Activated T-cell treated with anti-CD3 and anti-CD28 coated beads for 4 hours (primary cell): ENCODE results near the gene TPT1.

Experiments
- DNase-seq: peaks from one replicate; pipeline ENCODE4 v3.0.0-alpha.2; 2020

Gene TPT1

DNA sequence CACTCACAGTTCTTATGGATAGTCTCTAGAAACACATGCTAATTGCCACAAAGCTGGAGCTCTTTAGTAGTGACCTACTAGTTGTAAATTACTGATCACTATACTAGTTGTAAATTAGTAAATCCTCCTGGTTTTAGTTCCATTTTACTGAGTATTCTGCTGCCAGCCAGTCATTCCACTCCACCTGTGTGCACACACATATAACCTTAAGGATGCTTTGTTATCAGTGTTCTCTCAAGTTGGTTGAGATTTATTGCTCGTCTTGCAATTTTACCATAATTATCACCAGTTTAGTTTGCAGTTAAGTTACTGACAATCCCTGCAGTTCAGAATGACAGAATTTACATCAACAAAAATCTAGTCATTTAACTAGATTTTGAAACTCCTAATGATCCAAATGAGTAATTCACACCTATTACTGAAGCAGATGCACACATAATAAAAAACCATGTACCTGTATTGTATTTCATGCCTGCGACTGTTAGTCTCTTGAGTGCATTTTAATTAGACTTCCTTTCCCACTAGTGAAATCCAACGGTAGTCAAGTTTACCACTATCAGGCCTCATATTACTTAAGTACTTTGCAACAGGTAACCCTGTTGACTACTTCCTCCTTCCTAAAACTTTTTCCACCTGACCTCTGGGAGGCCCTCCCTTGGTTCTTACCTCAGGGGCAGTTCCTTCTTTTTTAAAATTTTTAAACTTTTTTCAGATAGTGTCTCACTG, 7.6 kb downstream of the TPT1 start:
- DNase-seq, result no peak

DNA sequence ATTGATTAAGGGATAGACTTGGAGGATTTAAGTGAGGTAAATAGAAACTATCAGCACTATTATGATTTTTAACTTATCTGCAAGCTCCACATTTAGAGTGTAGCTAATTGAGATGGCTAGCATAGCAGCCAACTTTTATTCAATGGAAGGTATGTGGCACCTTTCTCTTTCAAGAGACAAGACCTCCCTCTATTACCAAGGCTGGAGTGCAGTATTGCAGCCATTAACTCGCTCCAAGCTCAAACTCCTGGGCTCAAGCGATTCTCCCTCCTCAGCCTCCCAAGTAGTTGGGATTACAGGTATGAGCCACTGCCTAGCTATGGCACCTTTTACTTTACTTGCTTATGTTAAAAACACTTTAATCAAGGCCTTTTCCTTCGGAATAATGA, 8.2 kb downstream of the TPT1 start:
- DNase-seq, result no peak

DNA sequence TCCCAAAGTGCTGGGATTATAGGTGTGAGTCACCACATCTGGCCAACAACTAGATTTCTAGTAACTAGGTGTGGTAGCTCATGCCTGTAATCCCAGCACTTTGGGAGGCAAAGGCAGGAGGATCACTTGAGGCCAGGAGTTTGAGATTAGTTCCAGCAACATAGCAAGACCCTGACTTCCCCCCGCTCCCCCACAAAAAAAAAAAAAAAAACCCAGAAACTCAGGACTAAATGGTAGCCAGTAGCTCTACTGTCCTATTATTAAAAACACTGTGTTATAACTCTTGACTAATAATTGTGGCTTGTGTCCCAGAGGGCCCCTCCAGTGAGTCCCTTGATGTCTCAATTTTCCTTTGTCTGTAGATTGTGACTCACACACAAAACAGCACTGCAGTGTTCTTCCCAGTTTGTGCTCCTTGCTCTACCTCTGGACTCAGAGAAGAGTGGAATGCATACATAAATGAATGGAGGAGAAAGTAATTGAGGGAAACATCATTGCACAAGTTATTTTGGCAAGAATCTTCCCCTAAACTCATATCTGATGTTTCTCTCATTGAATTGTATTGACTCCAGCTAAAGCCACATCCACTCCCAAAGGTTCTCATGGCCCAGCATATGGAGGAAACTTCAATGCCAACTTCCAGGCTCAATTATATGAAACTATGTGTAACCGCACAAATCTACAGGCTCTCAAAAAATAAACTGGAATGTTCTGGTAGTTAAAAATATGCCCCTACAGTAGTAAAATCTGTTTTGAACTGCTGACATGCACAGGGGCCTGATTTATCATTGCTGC, 8.8 kb downstream of the TPT1 start:
- DNase-seq, result no peak

DNA sequence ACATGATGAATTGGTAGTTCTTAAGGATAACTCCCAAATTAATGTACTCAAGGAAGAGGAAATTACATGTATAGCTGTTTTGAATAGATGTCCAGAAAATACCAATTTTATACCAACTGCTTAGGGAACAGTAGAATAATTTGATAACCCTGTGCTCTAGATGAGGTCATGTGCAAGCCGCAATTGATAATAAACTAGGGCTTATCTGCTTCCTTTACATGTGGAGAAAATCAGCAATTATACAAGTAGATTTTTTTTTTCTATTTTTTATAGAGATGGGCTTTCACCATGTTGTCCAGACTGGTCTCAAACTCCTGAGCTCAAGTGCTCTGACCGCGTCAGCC, 9.3 kb downstream of the TPT1 start:
- DNase-seq, result no peak

DNA sequence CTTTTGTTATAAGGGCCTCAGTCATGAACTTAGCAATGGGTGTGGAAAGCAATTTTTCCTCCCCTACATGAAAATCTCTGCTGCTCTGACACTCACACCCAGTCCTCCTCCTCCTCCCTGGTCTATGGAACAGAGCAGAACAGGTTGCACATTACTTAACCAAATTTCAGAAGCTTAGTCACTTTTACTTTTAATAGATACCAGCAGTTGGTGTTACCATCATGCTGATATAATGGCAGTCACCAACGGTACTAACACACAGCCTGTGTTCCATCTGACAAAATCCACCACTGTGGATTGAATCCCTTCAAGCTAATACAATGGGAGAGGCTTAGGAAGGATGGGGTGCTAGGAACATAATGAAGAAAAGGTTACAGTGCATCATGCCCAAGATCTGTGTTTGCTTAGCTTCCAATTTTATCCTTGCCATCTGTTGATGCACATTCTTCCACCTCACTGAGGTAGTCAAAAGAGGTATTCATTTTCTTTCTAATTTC, 9.8 kb downstream of the TPT1 start:
- no peak for DNase-seq

DNA sequence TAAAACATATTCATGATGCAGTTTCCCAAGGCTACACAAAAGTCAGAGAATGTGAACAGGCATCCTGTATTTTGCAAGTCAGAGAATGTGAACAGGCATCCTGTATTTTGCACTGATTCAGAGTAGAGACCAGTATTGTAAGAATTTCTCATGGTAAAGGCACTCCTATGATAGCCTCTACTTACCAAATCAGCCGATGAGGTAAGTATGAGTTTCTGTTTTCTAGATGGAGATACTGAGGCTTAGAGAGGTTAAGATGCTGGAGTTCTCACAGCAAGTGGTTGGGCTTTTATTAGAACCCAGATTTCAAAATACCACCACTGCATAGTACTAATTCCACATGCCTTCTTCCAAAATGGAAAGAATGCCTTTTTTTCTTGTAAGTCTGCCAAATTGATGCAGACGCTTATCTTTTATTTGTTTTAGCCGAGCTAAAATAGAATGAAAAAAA, 12.3 kb downstream of the TPT1 start:
- no peak for DNase-seq

DNA sequence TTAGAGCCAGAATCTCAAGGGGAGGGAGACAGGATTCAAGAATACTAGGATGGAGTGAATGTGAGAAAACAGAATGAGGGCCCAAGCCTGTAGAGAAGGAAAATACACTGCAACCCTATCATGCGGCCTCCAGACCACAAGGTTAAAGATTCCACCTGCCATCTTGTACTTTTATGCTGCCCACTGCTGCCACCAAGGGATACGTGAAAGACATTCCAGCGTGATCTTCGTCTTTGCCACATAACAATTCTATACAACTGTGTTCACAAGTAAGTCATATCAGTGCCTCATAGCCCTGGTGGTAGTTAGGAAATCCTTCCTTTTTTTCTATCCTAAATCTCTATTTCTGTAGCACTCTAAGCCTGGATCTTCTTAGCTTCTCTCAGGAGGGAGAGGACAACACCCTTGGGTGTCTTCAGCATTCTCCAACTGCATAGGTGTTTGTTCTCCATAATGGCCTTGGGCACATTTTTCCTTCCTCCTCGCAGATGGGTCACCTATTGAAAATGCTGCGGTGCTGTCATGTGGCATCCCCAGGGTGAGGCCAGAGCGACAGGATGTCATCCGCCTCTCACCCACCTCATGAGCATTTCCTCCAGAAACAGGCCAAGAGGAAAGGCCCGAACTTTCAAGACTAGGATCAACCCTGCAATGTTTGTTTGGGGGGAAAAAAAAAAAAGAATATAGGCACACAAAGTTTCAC, 13.6 kb downstream of the TPT1 start:
- DNase-seq, result no peak

DNA sequence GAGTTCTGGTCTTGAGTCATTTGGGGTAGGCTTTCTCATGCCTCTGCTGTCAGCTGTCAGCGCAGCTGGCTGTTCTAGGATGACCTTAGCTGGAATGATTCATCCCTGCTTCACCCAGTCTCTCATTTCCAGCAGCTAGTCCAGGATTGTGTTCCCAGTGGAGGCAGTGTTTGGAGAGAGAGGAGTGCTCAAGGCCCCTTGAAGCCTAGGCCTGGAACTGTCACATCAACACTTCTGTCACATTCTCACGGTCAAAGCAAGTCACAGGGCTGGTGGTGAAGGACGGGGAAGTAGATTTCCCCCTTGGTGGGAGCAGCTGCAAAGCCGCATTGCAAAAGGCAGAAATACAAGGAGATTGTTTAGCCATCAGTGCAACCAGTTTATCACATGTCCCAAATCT, 15.2 kb downstream of the TPT1 start:
- no peak for DNase-seq

DNA sequence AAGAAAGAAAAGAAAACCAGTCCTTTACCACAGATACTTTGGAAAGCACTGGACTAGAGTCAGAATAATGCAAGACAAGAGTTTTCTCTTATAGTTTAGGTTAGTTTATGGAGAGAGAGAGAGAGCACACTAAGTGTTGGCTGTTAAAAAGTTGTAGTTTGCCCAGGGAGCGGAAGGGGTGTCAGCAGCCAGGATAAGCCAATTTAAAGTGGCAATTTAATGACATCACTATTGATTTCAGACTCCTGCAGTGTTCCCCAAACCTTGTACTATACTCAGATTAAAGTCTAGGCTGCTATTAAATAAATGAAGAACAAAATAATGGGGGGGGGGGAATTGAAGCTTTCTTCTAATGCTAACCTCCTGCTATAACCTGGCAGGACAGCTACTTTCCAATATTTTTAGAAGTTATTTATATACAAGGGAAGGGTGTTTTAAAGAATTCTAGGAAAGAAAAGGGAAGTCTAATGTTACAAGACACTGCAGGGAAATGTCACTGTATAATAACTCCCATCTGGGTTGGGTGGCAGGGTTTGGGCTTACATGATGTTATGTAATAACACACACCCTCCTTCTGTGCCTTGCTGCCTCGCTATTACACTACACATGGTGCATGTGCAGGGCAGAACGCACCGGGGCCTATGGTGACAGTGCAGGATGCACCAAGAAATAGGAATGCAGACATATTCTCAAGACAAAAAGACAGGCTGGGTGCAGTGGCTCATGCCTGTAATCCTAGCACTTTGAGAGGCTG, 19.9 kb downstream of the TPT1 start:
- DNase-seq, result no peak

DNA sequence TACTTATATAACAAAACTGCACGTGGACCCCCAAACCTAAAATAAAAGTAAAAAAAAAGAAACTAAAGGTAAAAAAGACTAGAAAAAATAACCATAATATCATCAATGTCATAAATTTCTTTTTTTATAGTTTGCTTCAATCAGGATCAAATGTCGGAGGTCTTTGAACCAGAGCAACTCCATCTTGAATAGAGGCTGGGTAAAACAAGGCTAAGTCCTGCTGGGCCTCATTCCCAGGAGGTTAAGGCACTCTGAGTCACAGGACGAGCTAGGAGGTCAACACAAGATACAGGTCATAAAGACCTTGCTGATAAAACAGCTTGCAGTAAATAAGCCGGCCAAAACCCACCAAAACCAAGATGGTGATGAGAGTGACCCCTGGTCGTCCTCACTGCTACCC, 24.0 kb downstream of the TPT1 start:
- DNase-seq, result no peak

DNA sequence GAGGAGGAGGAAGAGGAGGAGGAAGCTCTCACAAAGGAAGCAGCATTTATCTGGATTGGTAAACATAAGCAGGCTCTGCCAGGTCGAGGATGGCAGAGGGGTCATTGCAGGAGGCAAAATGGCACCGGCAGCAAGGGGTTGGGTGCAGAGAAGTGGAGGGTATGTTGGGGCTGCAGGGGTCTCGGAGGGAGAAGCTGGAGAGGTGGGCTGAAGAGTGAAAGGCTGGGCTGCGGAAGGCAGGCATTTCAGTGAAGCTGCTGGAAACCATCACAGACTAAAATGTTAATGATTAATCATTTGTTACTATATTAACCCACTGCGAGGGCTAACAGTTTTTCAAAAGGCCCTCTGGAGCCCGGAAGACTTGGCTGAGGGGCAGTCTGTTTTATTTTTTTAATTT, 24.6 kb downstream of the TPT1 start:
- no peak for DNase-seq

DNA sequence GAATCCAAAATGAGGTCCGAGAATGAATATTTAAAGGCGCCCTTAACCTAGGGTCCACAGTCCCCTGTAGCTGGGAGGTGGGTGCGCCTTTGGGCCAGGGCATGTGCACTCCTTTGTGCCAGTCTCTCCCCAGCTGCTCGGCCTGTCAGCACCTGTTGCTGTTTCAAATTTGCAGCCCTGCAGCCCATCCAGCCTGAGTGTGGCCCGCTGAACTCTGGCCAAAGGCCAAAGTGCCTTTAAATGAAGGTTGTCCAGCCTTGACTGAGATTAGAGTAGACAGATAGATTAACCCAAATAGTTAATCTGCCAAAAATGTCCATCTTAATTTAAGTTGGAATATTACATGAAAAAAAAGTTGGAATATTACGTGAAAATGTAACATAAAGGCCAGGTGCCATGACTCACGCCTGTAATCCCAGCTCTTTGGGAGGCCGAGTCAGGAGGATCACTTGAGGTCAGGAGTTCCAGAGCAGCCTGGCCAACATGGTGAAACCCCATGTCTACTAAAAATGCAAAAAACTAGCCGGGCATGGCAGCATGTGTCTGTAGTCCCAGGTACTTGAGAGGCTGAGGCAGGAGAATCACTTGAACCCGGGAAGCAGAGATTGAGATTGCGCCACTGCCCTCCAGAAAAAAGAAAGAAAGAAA, 25.3 kb downstream of the TPT1 start:
- DNase-seq, result no peak

DNA sequence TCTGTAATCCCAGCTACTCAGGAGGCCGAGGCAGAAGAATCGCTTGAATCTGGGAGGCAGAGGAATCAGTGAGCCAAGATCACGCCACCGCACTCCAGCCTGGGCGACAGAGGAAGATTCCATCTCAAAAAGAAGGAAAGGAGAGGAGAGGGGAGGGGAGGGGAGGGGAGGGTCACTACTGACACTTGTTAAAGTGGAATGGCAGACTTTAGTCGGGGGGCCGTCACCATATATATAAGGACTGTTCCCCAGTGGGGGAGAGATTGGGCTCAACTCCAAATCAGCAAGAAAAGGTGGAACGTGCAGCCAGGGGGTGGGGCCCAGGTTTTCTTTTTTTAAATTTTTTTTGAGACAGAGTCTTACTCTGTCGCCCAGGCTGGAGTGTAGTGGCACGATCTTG, 26.2 kb downstream of the TPT1 start:
- DNase-seq, result no peak

DNA sequence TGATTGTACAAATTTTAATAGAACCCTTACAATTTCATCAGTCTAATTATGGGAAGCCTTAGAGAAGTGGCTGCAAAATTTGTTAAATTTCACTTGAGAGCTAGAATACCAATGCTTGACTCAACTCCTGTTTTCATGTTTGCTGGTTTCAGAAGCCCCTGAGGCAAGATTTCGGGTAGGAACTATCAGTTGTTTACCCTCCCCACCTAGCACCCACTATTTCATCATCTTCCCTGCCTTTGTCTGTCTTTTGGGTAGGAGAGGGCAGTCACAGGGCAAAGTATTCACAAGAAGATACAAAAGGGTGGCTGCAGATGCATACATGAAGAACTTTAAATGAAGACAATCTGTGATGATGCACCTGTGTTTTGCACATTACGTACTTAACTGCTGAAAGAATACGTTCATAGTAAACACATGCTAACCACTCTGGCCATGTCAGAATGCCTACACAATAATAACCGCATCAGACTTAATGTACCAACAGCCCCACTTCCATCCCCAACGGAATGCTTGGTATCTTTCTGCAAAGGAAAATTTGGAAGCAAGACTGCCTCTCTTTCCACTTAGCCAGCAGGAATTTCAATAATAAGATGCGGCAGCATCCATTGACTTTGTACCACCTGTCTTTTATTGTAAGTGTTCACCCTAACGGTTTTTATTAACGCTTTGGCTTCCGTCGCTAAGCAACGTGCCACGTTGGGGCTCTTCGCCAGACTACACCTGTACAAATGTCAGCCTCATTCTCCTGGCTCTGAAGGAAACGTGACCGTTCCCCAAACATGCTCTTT, 30.4 kb downstream of the TPT1 start:
- no peak for DNase-seq

DNA sequence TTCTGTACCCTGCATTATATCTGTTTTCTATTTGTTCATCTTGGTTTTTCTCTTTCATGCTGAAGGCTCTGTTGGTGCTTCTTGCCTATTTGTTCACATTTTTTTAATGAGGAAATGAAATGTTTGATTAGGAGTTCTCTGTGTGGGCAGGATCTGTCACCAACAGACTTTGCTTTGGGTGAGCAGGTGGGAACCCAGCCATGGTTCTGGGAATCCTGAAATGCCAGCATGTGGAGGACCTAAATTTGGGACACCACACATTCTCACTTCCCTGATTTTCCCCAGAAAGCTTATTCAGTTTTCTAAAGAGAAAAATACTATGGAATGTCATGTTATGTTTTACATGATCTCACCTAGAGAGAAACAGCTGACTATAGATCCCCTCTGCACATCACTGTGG, 34.0 kb downstream of the TPT1 start:
- no peak for DNase-seq

DNA sequence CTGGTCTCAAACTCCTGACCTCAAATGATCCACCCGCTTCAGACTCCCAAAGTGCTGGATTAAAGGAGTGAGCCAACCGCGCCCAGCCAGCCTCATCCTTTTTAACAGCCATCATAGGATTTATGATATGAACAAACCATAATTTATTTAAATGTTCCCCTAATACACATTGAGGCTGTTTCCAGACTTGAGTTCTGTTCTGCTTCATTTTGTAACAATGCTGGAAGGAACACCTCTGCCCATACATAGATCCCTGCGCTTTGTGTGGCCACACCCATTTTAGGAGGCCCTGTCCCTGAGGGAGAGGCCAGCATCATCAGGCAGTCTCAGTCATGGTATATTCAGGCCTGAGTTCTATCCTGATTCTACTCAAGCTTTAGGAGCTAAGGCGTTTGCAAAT, 35.9 kb downstream of the TPT1 start:
- no peak for DNase-seq

DNA sequence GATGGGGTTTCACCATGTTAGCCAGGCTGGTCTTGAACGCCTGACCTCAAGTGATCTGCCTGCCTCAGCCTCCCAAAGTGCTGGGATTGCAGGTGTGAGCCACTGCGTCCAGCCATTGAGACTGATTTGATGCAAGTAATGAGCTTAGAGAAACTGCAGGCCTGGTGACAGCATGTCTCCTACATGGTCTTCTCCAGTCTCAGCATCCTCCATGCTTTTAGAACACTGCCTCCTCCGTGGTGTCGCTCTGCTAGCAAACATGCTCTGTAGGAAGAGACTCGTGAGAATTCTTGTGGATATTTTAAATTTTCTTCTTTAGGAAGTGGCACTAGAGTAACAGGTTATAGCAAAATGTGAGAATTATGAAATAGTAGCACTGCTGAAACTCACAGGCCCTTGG, 37.1 kb downstream of the TPT1 start:
- DNase-seq, result no peak

DNA sequence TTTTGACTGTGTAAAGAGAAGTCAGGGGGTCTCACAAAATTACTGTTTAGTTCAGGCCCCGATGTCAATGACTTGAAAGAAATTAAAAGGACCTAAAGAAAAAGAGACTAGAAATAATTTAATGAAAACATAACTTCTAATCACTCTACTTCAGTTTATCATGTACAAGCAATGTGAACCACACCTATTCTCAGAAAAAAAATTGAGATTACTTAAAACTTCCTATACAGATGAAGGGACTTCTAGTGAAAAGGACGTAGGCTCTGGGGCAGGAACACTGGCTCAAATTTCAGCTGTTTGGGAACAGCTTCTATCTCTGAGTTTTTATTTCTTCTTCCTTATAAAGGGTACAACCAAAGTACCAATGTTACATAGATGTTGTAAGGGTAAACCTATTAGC, 38.0 kb downstream of the TPT1 start:
- no peak for DNase-seq

DNA sequence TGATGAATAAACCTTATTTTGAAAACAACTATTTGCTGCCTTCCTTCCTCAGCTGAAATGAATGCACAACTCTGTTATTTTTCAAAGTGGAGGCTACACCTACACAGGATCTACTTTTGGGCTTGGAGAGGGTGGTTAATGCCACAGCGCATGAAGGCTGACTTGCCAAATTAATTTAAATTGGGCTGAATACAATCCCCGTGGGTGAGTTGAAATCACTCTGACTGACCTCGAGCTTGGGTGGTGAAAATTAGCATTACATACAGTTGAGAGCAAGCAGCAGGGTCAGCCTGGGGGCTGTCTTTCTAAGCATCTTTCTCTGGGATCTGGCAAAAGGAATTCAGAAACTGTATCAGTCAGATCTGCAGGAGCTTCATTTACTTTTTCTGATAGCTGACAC, 38.5 kb downstream of the TPT1 start:
- DNase-seq, result no peak

DNA sequence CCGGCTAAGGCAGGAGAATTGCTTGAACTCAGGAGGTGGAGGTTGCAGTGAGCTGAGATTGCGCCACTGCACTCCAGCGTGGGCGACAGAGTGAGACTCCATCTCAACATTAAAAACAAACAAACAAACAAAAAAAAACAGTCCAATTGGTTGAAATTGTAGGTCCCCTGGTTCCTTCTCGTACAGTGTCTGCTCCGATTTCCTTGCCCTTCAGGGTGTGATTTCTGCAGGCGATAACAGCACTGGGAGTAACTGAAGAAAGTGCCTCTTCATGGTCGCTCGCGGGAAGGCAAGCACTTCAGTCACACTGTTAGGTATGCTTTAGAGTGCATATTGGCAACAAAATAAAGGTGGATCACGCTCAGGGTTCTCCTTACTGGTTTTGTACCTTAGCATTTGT, 39.7 kb downstream of the TPT1 start:
- no peak for DNase-seq

DNA sequence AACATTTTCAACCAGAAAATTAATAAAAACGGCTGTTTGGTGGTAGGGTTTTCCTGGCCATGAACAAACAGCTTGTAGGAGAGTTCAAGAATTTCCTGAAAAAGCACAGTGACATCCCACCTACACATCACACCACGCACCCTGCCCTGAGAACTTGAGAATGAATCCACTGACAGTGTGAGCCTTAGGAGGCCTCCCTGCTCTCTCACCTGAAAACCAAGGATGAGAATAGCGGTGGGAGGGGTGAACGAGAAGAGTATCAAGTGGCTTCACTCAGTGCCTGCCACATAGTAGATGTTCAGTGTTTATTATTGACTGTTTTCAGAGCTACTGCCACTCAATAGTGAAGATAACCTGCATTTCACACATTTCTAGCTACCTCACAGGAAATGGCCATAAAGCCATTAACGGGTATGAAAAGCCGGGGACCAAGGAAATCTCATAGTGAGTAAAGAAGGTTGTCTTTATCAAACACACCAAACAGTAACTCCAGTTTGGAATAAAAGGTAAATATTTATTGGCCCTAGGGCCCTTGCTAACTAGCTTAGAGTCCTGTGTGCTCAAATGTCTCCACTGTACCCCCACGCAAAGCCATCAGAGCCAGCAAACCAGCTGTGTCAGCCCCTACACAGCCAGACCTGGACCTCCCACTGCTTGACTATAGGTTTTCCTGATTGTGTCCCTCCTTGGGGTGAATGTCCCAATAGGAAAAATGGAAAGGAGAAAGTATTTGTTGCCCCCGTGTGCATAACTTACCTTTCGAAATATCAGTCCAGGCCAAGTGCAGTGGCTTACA, 40.6 kb downstream of the TPT1 start:
- DNase-seq, result no peak
